ENCODE results near the gene ADAMTS12.
"Not testable (repeated sequence)": the region's sequence is repeated elsewhere in the genome, so short reads cannot be mapped to it uniquely, and the experiment has no call there.

The ADAMTS12 gene

DNA sequence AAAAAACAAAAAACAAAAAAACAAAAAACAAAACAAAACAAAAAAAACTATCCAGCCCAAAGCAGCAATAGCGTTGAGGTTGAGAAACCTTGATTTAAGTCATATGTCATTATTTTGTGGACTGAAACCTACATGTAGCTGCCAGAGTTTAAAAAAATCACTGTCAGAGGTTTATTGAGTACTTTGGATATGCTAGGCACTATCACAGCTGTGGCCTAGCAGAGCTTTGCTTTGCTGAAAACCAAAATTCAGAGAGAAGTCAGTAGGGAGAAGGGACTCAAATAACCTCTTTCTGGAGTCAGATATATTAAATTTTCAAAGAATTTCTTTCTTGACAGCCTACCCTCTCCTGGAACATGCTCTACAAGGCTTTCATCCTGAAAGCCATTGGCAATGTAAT, 299.5 kb downstream of the ADAMTS12 start:
- DNase-seq (ENCODE audit: low read depth in 2 of 2) = no peak

DNA sequence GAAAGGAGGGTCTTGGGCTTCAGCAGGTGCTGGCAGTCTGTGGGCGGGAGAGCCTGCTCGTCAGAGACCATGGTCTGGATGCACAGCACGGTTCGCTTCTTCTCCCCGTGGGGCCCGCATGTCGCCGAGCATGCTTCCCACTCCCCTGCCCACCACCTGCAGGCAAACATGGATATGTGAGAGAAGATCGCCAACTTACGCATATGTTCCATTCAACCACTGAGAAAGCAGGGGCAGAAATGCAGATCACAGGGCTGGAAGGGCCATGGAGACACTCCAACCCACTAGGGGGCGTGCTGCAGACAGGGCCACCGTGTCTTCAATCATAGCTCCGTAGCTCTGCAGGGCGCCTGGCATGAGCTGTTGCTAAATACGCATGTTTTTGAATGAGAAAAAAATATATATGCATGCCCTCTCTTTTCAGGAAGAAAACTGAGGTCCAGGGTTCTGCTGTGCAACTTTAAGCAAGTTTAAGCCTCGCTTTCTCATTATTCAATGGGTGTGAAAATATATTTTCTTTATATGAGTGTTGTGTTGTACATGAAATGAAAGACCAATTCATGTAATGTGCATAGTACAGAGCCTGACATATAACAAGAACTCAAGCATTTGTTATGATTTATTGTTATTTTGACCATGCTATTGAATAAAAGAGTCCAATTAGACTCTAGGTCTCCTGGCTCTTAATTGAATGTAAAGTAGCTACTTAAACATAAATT, 303.0 kb downstream of the ADAMTS12 start:
- DNase-seq (ENCODE audit: low read depth in 2 of 2) = no peak

DNA sequence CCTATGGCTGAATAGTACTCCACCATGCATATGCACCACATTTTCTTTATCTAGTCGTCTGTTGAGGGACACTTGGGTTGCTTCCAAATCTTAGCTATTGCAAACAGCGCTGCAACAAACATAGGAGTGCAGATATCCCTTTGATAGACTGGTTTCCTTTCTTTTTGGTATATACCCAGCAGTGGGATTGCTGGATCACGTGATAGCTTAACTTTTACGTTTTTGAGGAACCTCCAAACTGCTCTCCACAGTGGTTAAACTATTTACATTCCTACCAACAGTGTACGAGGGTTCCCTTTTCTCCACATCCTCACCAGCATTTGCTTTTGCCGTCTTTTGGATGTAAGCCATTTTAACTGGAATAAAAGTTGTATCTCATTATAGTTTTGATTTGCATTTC, 308.5 kb downstream of the ADAMTS12 start:
- no peak for DNase-seq (ENCODE audit: low read depth in 2 of 2)

DNA sequence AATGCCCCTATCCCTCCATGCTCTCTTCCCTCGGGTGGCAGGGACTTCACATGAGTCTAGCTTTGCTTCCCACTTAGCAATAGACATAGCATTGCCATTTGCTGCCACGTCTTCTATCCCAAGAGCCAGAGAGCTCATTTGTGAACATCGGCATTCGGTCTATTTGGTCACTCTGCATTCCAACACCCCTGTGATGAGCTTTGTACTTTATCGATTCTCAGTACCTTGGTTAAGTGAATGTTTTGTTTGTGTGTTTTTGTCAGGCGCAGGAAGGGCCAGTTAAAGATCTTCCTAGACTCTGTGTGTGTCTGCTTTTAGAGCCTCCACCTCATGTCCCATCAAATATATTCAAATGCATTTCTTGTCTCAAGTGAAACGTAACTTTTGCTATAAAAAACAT, 309.4 kb downstream of the ADAMTS12 start:
- no peak for DNase-seq (ENCODE audit: low read depth in 2 of 2)

DNA sequence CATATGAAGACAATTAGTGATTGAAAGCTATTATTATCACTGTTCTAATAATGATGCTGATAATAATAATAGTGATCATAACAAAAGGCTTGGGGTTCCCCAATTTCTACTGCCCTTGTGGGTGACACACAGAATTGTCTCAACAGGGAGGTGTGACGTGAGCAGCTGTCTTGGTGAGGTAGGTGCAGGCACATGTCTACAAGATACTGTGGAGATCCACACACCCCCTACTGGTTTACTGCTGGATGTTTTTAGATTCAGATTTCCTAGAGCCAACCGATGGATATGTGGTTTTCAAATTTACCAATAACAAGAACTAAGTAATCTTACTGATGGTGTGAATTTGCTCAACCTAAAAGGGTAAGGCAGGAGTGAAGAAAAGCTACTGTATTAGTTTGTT, 312.0 kb downstream of the ADAMTS12 start:
- no peak for DNase-seq (ENCODE audit: low read depth in 2 of 2)

DNA sequence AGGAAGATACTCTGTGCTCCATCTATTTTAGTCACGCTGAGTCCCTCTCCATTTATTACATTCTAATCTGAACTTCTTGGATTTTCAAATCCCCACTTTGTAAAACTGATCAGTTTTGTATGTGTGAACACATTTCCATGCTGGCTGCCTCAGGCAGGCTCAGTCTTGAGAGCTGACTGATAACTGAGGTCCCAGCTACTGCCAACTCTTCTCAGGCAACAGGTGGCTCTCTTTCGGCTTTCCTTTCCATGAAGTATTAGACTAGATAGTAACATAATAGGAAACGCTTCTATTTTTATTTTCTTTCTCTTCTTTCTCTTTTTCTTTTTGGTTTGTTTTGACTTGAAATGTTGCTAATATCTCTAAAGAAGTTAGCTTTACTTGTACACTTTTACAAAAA, 312.6 kb downstream of the ADAMTS12 start:
- DNase-seq (ENCODE audit: low read depth in 2 of 2) = no peak

DNA sequence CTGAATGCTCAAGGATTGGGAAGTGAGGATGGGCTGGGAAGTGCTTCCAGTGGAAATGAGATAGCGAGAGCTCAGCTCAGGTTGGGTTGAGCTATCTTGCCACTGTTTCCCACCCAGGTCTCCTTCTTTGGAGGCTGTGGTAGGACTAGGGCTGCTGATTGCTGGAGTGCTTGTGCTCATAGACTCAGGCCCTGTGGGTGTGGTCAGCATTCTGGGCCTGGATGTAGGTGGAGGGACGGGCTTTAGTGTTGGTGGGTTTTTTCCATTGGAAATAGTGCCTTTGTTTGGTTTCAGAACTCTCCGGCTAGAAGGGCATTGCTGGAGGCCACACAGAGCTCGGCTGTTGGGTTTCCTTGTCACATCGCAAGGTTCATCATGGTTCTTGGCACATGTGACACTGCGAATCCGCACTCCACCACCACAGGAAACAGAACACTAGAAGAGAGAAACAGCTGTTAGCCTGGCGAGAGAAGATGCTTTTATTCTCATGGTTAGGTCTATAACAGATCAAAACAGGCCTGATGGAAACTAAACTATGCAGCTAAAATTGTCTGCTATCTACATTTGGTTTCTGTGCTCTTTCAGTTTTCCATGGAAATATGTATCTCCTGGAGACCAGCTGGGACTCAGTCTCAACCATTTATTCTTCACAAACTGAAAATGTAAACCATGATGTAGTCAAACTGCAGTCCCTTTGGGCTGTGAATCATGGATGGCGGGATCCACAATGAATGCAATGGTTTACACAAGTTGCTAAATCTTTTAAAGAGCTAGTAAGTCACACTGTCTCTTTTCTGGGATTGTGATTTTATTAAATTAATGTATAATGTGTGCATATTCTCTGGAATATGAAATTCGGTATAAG, 314.8 kb downstream of the ADAMTS12 start:
- no peak for DNase-seq (ENCODE audit: low read depth in 2 of 2)

DNA sequence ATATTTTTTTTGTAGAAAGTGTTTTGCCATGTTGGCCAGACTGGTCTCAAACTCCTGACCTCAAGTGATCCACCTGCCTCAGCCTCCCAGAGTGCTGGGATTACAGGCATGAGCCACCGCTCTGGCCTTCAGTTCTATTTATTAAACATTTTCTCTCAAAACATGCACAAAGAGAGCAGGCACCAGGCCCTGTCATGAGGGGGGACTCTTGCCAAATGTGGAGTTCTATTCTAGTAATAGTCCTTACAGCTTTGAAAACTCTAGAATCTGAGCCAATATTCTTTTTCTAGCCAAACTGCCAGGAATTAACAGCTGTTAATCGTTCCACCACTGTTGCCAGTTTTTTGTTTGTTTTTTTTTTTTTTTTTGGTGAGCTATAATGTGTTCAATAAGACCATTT, 326.5 kb downstream of the ADAMTS12 start:
- no peak for DNase-seq (ENCODE audit: low read depth in 2 of 2)

DNA sequence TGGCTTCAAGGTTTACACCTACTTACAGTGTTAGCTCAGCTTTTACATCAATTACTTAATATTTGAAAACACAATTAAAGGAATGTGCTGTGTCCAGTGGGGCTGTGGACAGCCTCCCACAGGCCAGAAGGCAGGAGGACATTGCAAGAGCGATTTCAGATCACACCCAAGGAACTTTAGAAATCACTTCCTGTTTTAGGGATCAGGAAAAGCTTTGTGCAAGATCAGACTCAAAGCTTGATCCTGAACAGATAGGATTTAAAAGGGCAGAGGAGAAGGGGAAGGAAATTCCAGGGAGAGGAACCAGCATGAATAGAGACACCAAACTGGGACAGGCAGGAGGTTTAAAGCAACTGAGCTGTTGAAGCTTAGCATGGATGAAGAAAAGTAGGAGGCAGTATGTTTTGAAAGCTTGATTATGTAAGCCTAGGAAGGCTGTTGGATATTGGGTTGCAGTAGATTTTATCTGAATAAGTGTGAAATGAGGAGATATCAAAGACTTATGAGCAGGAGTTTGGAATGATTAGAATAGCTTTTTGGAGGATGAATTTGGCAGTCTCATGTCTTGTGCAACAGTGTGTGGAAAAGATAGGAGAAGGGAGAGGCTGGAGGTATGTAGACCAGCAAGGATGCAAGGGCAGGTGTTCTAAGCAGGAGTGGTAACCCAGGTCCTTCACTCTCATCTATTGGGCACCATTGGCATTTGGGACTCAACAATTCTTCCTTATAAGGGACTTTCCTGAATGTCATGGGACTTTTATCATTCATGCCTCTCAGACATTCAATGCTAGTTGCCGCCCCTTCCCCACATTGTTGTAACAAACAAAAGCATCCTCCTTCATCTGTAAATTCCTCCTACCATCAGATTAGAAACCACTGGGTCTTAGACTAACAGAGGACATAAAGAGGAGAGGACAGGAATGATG, 327.5 kb downstream of the ADAMTS12 start:
- DNase-seq (ENCODE audit: low read depth in 2 of 2) = no peak

DNA sequence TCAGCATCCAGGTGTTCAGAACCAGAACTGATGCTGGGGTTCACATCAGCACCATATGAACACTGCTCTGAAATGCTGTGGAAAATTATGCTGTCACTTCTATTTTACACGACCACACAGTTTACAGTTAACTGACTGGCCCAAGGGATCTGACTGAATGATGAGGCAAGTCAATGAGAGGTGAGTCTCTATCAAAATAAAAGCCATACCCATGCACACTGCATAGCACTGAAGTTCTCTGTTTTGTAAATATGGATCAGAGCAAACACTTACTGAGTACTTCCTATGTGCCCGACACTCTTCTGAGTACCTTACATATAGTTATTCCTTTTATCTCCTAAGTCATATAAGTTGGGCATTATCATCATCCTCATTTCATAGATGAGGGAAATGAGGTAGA, 328.3 kb downstream of the ADAMTS12 start:
- DNase-seq (ENCODE audit: low read depth in 2 of 2) = no peak

DNA sequence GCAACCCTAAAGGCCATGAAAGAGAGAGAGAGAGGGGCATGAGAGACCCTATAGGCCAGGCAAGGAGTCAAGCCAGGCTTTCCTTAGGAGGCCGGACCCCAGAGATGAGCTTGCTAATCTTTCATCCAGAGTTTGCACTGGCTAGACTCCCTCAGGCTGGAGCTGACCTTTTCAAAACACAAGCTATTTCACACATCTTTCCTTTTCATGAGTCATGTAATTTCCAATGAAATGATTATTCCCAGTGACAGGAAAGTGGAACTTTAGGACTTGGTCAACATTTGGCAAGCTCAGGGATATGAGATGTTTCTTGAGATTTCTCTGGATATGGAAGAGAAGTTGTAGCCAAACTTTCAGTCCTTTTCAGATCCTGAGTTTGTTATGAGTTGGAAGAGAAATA, 333.3 kb downstream of the ADAMTS12 start:
- no peak for DNase-seq (ENCODE audit: low read depth in 2 of 2)

DNA sequence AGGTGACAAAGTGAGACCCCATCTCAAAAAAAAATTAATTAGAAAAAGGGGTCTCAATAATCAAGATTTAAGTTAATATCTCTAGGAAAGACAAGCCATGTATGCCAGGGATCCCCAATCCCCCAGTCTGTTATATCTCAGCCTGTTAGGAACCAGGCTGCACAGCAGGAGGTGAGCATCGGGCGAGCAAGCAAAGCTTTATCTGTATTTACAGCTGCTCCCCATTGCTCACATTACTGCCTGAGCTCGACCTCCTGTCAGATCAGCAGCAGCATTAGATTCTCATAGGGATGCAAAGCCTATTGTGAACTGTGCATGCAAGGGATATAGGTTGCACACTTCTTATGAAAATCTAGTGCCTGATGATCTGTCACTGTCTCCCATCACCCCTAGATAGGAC, 334.2 kb downstream of the ADAMTS12 start:
- DNase-seq (ENCODE audit: low read depth in 2 of 2) = no peak

DNA sequence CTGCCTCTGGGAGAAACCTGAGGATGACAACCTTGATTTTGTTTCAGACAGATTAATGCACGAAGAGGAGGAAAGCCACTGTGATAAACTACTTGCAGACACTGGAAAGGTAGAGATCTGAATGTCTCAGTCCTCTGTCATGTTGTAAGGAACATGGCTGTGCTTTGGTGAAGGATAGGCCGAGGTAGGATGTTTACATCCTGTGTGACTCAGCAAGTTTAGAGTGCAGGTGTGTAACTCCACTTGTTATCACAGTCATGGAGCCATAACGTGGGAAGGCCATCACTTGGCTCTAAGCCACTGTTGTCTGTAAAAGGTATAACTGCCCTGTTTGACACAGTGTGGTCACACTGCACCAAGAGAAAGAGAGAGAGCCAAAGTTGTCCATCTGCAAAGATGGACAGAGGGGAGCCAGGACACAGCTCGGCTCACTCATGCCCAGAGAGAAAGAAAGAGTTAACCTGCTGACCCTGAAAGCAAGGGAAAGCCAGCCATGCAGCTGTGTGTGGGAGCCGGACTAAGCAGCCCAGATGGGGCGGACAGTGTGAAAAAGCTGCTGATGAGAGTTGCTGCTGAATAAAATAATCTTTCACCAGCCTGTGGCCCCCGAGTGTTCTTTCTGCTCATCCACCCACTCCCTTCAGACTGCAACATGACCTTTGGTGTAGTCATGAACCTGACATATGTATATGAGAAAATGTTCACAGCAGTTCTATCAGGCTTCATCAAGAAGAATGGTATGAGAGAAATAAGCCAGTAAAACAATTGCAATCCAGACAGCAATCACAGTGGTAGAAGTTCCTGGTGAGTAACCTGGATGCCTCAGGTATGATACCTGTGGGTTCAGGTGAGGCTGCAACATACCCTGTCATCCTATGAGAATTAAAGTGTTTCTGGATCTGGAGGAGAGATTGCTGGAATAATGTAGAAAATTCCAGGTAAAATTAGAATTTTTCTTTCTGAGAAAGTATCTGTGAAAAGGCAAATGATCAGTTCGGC, 335.2 kb downstream of the ADAMTS12 start:
- no peak for DNase-seq (ENCODE audit: low read depth in 2 of 2)

DNA sequence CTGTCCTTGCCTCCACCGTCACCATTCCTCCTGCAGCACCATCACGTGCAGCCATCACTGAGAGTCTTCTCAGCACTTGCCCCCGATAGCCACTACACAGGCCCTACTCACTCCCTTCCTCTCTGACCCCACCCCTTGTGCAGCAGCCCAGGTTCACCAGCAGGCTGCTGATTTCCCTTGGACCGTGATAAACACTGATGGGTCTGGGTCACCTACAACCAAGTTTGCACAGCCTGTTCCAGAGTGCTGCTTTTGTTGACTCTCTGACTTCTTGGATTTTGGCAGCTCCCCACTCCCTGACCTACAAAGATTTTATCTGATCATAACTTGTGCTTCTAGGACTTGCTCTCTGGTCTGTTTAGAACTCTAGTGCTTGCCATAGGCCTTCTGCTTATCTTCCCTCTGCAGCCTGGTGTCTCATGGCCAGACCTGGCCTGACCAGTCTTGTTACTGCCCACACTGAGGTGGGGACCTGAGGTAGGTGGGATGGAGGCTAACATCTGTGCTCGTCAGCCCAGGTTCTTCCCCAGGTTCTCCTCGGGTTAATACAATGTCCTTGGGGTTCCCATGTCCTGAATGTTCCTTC, 341.7 kb downstream of the ADAMTS12 start:
- DNase-seq (ENCODE audit: low read depth in 2 of 2) = no peak

DNA sequence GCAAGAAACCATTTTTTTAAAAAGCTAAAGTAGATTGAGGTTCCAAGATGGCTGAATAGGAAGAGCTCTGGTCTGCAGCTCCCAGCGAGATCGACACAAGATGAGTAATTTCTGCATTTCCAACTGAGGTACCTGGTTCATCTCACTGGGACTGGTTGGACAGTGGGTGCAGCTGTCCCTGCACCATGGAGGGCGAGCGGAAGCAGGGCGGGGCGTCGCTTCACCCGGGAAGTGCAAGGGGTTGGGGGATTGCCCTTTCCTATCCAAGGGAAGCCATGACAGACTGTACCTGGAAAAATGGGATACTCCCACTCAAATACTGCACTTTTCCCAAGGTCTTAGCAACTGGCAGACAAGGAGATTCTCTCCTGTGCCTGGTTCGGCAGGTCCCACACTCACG, 352.0 kb downstream of the ADAMTS12 start:
- not testable (repeated sequence) for DNase-seq (ENCODE audit: low read depth in 2 of 2)

DNA sequence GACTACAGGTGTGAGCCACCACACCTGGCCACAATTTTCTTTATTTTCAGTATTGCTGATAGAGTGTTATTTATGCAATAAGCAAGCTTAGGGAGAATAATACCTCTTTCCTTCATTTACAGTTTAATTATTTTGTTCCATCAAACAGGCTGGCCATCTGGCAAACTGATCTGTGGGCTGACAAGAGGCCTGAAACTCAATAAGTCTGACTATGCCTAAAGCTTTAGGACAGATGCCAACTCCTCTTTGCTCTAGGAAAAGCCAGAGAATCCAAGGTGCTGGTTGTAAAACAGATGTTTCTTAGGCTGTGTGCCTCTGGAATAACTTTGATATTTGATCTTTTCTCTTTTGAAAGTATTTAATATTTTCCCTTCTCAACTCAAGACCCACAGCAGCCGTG, 352.6 kb downstream of the ADAMTS12 start:
- DNase-seq (ENCODE audit: low read depth in 2 of 2) = no peak

DNA sequence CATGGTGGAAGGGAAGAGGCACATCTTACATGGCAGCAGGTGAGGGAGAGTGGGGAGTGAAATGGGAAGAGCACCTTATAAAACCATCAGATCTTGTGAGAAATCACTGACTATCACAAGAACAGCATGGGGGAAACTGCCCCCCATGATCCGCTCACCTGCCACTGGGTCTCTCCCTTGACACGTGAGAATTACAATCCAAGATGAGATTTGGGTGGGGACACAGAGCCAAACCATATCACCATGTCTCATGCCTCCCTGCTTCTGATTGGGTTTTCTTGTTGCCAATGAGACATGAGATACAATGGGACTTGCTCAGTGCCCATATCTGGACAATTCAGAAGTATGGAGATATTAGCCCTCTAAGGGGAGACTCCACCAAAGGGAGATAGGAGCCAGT, 353.6 kb downstream of the ADAMTS12 start:
- DNase-seq (ENCODE audit: low read depth in 2 of 2) = no peak

DNA sequence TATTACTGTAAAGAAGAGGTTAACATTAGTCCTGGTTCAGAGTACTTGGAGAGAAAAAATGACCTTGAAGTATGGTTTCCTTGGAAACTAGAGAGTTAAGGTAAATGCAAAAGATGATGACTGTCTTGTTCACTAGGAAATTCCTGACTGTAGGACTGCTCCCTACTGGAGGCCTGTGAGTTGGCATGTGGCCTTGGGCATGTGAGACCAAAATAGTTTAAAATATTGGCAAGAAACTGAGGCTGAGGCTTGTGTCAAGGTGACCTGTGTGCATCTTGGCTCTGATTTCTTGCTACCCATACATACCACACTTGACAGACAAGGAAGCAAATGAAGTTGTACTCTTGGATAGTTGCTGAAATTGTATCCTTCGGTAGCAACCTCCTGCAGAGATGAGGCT, 354.6 kb downstream of the ADAMTS12 start:
- DNase-seq (ENCODE audit: low read depth in 2 of 2) = no peak

DNA sequence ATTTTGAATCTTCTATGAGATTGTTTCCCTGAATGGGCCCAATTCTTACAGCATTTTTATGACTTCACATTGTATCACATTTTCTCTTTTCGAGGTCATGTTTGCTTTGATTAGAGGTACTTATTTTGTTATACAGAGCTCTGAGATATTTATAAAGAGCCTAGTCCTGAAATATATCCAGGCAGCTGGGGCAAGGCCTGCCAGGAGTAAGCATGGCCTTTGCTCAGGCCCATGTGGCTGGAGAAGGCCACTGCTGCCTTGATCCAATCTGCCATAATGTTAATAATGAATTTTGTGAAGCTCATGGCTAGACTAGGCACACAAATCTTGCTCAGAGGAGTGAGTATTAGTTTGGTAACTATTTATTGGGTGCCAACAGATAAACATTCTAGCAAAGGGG, 355.0 kb downstream of the ADAMTS12 start:
- DNase-seq (ENCODE audit: low read depth in 2 of 2) = no peak

DNA sequence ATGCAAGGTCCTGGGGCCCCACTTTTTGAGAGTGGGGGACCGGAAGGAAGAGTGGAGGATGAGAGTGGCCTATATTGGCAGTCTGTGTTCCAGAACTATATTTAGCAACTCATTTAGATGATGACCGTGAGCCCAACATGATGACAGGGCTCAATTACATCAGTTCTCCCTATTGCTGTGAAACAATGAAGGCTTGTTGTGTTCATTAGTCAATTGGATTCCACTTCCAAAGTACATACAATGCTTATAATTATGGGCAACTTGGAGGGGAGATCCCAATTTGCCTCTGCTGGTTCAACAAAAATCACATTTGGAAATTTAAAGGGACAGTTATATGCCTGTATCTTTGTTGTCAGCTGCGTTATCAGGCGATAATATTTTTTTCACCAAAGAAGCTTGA, 360.0 kb downstream of the ADAMTS12 start:
- DNase-seq (ENCODE audit: low read depth in 2 of 2) = no peak

DNA sequence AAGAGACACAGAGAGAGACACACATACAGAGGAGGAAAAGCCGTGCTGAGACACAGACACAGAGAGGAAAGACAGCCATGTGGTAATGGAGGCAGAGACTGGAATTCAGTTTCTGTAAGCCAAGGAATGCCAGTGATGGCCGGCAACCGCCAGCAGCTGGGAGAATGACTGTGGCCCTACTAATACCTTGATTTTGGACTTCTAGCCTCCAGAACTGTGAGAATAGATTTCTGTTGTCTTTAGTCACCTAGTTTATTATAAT, 360.8 kb downstream of the ADAMTS12 start:
- no peak for DNase-seq (ENCODE audit: low read depth in 2 of 2)
